Measurements from ENCODE around the gene TRAPPC12.
"Not testable (repeated sequence)": the region's sequence is repeated elsewhere in the genome, so short reads cannot be mapped to it uniquely, and the experiment has no call there.

TRAPPC12 gene

DNA sequence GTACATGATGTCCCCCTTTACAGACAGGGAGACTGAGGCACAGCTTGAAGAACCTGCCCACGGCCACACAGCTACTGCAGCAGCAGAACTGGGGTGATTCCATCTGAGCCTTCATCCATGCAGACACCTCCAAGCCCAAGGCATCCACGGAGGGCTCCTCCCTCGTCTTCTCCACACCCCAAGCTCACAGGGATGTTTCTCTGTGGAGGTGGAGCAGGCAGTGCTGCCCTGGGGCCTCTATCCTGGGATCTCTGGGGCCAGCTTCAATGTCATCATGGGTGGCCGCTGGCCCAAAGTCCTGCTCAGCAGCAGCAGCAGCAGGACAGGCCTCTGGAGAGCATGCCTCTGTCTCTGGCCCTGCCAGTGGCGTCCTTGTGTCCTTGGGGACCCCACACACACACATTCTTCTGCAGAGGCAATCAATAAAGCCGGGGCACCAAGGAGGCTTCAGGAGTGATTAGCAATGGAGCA, 108.6 kb downstream of the TRAPPC12 start:
- no peak for DNase-seq

DNA sequence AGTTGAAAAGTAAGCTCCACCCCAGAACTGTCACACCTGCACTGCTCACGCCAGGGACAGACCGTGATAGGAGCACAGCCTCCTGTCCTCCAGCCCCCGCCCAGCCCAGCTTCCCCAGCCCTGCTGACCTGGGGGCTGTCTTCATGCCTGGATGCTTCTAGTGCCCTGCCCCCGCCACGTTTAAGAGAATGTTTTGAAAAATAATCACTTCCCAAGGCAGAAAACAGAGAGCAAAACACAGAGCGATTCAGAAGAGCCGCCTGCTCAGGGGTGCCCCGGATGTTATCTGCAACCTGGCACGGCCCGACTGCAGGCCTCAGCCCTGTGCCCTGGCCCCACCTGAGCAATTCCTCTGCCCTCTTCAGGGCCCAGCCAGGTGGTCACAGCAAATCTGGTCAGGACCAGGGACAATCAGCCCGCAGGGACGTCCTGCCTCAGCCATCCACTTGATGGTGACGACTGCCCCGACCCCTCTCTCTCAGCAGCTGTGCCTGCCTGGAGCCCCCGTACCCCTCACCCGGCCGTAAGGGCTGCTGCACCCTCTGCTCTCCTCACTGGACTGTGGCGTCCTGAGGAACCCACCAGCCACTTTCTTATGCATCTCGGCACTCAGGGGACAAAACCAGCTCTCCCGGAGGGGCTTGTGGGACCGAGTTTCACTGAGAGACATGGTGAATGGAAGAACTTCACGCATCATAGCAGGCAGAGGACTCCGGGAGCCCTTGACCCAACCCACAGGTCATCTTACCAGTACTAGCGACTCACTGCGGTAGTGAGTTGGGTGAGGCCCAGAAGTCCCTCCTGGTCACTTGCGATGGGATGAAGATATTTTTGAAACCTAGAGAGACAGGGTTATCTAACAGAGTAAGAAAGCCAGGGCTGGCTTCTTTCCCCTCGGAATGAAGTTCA, 109.6 kb downstream of the TRAPPC12 start:
- DNase-seq = no peak

DNA sequence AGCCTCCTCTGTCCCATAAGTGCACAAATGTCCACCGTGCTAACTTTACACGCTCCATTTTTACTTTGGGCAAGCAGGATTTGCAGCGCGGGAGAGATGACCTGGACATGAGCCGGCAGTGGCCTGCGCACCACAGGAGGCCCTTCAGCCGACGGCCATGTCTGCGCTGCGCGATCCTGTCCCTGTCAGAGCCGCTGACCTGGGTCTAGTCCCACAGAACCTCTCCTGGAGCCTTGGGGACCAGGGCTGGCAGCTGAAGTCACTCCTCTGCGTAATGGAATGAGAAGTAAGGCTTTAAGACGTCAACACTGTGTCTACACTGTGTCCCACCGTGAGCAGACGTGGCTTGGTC, 110.2 kb downstream of the TRAPPC12 start:
- DNase-seq = no peak

DNA sequence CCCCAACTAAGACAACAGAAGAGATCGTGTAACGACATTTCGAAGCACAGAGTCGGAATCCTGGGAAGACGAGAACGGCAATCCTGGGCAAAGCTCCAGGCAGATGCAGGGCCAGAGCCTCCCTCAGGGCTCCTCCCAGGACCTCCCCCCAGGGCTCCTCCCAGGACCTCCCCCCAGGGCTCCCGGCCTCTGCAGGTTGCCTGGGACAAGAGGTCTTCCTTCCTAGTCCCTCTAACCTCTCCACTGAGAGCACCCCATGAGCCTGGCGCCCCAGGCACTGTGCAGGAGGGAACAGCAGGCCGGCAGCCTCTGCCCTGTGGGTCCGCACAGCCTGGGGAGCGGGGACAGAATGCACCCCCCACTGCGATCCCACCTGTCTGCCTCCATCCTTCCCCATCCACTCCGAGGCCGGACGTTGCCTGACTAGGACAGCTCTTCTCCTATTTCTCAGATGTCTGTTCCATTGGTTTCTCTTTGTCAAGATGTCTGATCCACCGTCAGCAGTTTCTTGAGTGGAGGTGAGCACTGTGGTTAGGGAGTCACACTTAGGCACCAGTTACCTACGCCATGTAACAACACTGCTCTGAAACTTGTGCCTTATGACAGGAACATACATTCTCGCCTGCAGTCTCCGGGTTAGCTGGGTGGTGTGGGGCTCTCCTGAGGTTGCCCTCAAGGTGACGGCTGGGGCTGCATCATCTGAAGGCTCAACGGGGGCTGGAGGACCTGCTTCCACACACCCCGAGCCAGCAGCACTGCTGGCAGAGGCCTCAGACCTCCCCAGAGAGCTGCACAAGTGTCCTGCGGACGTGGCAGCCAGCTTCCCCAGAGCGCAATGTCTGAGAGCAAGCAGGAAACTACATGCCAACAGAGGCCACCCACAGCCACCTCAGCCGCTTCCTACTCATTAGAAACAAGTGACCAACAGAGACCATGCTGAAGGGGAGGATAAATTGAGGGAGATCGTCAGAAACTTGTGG, 111.0 kb downstream of the TRAPPC12 start:
- DNase-seq = no peak

DNA sequence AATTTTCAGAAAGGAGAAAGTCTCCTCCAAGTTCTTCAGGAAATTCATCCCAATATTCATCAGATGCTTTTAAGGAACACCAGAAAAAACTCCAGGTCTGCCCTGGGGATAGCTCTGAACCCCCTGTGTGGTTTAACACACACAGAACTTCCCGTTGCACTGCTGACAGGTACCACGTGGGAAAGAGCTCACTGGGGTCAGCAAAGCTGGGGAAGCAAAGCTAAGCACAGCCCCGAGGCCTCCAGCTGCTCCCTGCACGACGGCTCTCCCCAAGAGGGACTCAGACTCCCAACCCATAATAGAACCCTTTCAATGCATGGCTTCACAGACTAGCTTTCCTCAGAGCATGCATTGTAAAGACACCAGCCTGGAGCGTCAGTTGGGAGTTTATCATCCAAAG, 111.8 kb downstream of the TRAPPC12 start:
- DNase-seq = no peak

DNA sequence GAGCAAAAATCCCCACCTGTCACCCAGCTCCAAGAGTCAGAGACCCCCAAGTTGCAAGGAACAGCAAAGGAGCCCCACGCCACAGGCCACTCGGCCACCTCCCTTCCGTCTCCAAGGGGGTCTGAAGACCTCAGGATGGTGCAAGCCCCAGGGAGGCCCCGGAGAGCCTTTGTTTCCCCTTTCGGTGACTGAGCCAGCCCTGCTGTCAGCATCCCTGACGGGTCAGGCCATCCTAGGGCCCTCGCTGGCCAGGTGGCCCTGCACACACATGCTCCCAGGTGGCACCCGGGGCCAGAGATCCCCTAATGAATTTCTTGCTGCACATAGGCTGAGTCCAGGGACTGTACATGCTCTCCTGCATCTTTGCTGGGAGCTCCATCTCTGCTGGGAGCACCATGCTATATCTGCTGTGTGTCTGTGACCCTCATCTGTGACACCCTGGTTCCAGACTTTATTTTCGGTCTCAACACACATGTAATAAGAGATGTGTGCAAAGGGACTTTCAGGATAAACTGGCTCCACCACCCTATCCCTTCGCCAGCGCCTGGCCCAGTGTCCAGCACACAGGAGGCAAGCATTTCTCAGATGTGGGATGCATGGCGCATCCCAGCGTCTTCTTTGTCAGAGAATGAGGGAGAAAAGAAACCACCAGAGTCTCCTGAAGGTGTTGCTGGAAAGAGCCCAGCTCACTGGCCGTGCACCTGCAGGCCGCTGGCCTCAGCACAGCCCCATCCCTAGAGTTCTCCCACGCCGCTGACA, 112.4 kb downstream of the TRAPPC12 start:
- DNase-seq = no peak

DNA sequence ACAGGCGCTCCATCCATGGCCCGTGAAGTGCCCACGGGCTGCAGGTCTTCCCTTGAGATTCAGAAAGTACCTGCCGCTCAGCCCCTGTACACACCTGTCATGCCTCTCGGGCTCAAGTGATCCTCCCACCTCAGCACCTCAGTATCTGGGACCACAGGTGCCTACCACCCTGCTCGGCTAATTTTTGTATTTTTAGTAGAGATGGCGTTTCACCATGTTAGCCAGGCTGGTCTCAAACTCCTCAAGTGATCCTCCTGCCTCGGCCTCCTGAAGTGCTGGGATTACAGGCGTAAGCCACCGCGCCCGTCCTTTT, 112.9 kb downstream of the TRAPPC12 start:
- not testable (repeated sequence) for DNase-seq

DNA sequence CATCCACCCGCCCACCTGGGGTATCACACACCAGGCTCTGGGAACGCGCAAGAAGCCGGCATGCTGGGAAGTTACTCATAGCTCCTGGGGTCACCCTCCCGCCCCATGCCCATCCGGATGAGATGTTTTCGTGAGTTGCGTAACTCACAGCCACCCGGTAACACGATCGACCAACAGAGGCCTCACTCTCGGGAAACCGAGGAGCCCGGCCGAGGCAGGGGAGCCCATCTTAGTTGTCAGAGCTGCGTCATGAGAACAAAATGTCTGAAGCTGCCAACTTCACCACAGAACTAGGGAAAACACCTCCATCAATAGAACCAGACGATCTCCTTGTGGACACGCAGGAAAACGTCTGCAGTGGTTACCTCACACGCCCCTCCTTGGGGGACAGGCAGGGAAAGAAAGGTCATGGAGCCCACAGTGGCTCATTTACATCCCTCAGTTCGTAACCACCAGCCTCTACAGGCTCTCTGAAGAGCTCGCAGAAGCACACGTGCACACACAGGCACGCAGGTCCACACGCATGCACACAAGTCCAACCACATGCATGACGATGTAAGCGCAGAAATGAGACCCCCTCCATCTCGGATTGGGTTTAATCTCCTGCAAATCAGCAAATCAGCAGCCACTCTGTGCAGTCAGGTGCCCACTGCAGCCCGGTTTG, 113.6 kb downstream of the TRAPPC12 start:
- no peak for DNase-seq

DNA sequence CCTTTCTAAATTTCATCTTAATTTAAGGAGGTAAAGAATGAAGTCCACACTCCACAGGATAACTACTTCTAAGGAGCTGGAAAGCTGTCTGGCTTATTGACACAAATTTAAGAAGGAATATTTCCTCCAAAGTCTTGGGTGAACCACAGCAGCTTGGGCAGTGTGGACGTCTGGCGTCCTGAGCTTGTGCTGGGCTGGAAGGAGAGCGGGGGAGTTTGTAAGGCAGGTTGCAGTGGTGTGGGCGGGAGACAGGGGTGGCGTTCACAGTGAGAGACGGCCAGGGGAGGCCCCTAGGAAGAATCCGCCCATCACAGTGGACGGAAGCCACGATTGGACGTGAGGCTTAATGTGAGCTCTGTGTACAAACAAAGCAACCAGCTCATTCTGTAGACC, 114.1 kb downstream of the TRAPPC12 start:
- DNase-seq = no peak

DNA sequence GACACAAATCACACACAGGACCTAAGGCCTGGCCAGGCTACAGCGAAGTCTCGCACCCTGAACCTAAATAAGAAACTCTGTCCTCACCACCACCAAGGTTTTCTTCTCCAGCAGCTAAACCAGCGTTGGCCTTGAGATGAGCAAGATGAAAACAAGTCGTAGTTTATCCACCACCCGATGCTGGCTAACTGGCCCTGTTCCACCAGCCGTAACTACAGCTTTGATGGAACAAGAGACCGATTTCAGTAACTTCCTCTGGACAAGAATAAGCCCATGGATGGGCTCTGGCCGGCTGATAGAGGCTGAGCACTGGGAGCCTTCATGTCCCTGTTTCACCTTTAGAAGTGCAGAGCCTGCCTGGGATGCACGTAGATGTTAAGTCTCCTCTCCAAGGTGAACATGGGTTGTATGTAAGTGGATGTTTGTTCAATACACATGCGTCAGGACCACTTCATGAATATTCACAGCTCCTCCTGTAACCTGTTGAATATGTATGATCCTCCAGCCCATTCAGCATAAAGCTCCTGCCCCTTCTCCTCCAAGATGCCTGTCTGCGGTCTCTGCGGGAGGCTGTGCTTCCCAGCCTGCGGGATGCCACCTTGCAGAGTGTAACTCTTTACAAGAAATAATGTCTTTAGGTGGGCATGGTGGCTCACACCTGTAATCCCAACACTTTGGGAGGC, 115.6 kb downstream of the TRAPPC12 start:
- DNase-seq = no peak

DNA sequence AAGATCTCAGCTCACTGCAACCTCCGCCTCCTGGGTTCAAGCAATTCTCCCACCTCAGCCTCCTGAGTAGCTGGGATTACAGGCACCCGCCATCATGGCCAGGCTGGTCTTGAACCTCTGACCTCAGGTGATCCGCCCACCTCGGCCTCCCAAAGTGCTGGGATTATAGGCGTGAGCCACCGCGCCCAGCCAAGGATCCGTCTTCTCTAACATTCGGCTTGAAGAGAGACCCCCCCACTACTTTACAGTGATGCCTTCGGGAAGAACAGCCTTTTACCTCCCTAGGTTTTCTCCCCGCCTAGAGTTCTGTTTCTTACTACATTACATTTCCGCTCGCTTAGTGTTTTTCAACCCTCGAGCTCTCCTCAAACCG, 117.2 kb downstream of the TRAPPC12 start:
- not testable (repeated sequence) for DNase-seq

DNA sequence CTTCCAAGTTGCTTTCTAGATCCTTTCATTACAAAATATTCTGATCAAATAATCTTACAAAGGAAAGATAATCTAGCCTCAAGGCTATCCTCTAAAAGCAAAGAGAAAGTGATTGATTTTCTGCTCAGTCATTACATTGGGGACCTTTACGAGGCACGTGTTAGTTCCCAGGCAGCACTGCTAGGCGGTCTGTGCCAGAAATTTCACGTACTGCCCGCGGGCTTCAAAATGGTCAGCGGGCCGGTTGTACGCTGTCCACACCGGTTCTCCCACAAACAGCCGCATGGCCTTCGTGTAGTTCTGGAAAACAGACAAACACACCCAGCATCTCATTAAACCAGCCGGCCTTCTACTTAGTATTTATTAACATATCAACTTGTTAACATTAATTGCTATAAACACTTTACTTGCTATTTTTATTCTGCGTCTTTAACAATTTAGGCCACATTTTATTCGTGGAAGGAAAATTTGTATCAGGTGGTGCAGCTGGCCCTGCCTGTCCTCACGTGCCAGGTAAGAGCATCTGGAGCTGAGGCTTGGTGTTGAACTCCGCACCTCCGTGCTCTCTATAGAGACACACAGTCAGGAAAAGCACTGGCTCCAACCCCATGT, 119.4 kb downstream of the TRAPPC12 start:
- no peak for DNase-seq

DNA sequence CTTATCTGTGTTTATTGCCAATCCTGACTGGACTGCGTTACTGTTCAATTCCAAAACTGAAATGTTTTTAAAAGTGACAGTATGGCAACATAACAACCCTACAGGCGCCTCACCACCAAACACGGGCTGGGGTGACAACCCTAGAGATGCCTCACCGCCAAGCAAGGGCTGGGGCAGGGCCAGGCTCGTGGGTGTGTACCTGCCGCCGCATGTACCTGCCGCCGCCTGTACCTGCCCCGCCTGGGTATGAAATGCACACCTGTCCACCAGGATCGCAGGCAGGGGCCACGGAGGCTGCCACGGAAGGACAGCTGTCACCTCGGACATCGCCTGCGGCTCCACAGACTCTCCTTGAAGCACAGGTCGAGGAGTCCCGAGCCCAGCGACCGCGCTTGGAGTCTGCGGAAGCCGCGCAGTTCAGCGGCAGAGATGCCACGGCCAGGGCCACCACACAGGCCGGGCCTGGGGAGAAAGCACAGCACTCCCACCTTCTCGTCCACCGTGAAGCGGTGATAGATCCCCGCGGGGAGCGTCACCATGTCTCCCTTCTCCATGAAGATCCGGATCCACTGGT, 120.9 kb downstream of the TRAPPC12 start:
- no peak for DNase-seq

DNA sequence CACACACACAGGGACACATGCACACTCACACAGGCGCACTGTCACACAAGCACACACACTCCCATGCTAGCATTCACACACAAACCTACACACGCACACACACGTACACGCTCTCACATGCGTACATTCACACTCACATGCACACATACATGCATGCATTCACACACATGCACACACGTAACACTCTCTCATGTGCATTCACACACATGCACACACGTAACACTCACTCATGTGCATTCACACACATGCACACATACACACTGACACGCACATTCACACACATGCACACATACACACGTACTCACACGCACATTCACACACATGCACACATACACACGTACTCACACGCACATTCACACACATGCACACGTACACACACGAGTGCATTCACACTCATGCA, 123.6 kb downstream of the TRAPPC12 start:
- DNase-seq = no peak

DNA sequence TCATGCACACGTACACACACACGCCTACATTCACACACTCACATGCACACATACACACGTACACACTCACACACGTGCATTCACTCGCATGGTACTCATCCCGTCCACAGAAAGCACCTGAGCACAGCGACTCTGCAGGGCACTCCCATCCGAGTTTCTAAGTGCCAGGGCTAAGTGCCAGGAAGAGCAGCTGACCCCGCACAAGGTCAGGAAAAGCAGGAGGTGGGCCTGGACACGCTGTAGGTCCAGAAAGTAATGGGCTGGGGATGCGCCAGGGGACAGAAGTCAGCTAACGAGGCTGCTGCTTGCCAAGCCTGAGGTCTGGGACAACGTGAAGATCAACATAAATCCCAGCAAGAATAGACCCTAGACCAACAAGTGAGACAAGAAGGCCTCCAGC, 124.0 kb downstream of the TRAPPC12 start:
- DNase-seq = no peak

DNA sequence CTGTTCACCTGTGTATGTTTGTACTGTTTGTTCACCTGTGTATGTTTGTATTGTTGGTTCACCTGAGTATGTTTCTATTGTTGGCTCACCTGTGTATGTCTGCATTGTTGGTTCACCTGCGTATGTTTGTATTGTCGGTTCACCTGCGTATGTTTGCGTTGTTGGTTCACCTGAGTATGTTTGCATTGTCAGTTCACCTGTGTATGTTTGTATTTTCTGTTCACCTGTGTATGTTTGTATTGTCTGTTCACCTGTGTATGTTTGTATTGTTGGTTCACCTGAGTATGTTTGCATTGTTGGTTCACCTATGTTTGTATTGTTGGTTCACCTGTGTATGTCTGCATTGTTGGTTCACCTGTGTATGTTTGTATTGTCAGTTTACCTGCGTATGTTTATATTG, 125.2 kb downstream of the TRAPPC12 start:
- no peak for DNase-seq

DNA sequence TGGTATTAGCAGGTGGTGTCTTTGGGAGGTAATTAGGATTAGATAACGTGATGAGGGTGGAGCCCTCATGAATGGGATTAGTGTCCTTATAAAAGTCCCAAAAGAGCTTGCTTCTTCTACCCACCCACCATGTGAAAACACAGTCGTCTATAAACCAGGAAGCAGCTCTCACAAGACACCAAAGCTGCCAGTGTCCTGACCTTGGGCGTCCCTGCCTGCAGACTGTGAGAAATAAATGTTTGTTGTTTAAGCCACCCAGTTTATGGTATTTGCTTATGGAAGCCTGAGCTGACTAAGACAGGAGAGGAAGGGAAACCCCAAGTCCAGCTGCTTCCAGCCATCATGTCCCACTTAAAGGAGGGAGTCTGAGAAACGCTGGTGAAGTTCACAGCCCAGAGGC, 126.3 kb downstream of the TRAPPC12 start:
- no peak for DNase-seq

DNA sequence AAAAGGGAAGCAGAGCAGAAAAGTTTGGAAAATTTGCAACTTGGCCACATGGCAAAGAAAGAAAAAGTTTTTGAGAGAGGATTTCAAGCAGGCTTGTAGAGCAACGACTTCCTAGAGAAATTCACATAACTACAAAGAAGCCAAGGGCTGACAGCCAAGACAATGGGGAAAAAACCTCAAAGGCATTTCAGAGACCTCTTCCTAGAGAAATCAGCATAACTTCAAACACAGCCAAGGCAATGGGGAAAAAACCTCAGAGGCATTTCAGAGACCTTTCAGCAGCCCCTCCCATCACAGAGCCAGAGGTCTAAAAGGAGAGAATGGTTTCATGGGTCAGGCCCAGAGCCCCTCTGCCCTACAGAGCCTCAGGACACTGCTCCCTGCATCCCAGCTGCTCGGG, 132.6 kb downstream of the TRAPPC12 start:
- DNase-seq = no peak

DNA sequence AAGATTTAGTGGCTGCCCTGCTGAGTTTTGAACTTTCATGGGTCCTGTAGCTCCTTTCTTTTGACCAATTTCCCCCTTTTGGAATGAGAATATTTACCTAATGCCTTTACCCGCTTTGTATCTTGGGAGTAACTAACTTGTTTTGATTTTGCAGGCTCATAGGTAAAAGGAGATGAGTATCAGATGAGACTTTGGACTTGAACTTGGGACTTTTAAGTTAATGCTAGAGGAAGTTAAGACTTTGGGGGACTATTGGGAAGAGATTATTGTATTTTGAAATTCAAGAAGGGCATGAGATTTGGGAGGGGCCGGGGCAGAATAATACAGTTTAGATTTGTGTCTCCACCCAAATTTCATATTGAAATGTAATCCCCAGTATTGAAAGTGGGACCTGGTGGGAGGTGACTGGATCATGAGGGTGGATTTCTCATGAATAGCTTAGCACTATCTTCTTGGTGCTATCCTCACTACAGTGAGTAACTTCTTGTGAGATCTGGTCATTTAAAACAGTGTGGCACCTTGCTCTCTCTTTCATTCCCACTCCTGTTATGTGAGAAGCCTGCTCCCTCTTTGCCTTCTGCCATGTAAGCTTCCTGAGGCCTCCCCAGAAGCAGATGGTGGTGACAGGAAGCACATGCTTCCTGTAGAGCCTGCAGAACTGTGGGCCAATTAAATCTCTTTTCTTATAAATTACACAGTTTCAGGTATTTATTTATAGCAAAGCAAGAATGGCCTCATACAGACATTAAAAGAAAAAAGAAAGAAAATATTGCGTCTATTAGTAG, 133.7 kb downstream of the TRAPPC12 start:
- DNase-seq = no peak

DNA sequence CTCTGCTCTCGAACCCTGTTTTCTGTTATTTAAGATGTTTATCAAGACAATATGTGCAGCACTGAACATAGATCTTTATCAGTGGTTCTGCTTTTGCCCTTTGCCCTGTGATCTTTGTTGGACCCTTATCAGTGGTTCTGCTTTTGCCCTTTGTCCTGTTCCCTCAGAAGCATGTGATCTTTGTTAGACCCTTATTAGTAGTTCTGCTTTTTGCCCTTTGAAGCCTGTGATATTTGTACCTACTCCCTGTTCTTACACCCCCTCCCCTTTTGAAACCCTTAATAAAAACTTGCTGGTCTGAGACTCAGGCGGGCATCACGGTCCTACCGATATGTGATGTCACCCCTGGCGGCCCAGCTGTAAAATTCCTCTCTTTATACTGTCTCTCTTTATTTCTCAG, 135.9 kb downstream of the TRAPPC12 start:
- DNase-seq = not testable (repeated sequence)

Data from midbrain (tissue), 1 donor.